Bronchial epithelial cell (primary cell): Measurements from ENCODE around the gene PKN1. TPM values are rescaled to one million over a fixed set of nuclear protein-coding genes. Genes with fewer than 3 reads are reported as not detected.
A peak's percentile ranks its signal among the peaks of the same experiment; 100 is the strongest.

Experiments
- DNase-seq: peaks from one replicate; pipeline ENCODE4 v3.0.0-alpha.2; 2010; ENCODE audit warnings: low read depth
- FAIRE-seq: peaks from 2 replicates; lab custom pipeline; 2011; peaks lifted over from hg19 to GRCh38; lab: Jason Lieb, UNC
- H3K27me3 ChIP-seq: 2 replicates; pipeline ENCODE4 v1.5.1; 2011; ENCODE audit warnings: low read length; ENCODE audit not compliant: control insufficient read depth, insufficient read depth
- H3K36me3 ChIP-seq: 2 replicates; pipeline ENCODE4 v1.5.1; 2011; ENCODE audit warnings: low read length; ENCODE audit not compliant: control insufficient read depth, insufficient read depth
- H3K4me3 ChIP-seq: 2 replicates; pipeline ENCODE4 v1.5.1; 2011; ENCODE audit warnings: mild to moderate bottlenecking, low read depth, low read length, control low read depth
- CTCF ChIP-seq: IDR thresholded peaks from 2 replicates; pipeline ENCODE4 v1.5.1; 2011; ENCODE audit warnings: mild to moderate bottlenecking, moderate library complexity, low read length, control low read depth, inconsistent platforms; ENCODE audit not compliant: insufficient read depth, severe bottlenecking
- total RNA-seq: library from RNA; depleted of rRNA; stranded (reverse); fragments of >200 nt; gene quantifications from 2 replicates; pipeline ENCODE4 v1.2.1, GENCODE V29; 2014

PKN1 gene
- 22.1 and 32.9 TPM in 2 replicates for total RNA-seq

GRCh38 chr19:14432791-14433553 is at the start of gene PKN1:
Gene PKN1, plus strand, starts transcription at chr19:14433306. Its CDS starts 216 bp downstream, at chr19:14433522.
- H3K27me3 ChIP-seq = peaks cover 6% of the 10 kb centered on the region
- DNase-seq = no peak

GRCh38 chr19:14383661-14384555 is 49.2 kb upstream of the PKN1 start:
- FAIRE-seq = no peak
- no peak for TF ChIP-seq CTCF
- Histone ChIP-seq H3K4me3 (no peak overlapping the region), H3K27me3 (no peaks in the 10 kb centered on the region), H3K36me3 (no peaks in the 10 kb centered on the region)
- peak; percentile 40 for DNase-seq

More at GRCh38 chr19:14432791-14433553, at the start of gene PKN1:
- Histone ChIP-seq H3K36me3 (no peaks in the 10 kb centered on the region), H3K4me3 (peak within 1 kb of the TSS; percentile 17)
- no peak for TF ChIP-seq CTCF
- FAIRE-seq = no peak

GRCh38 chr19:14385492-14385891 is 47.6 kb upstream of the PKN1 start:
- no peak for TF ChIP-seq CTCF
- FAIRE-seq = no peak
- Histone ChIP-seq H3K4me3 (no peak overlapping the region), H3K36me3 (no peaks in the 10 kb centered on the region), H3K27me3 (no peaks in the 10 kb centered on the region)
- no peak for DNase-seq

GRCh38 chr19:14390548-14390947 is 42.6 kb upstream of the PKN1 start:
- FAIRE-seq = no peak

More at GRCh38 chr19:14390548-14390947, 42.6 kb upstream of the PKN1 start:
- Histone ChIP-seq H3K4me3 (no peak overlapping the region), H3K36me3 (no peaks in the 10 kb centered on the region), H3K27me3 (no peaks in the 10 kb centered on the region)
- no peak for DNase-seq
- no peak for TF ChIP-seq CTCF
